ENCODE results near the gene MKRN3.

The MKRN3 gene

GRCh38 chr15:23574742-23575141 is 9.3 kb downstream of the MKRN3 start:
- in situ Hi-C loops (cut with MboI; ENCODE audit: low pct_unique_long_range_greater_than_20kb, low sequenced_read_pairs, unreplicated experiment): no loop called here
- TF ChIP-seq CTCF (IDR thresholded peaks at IDR 0.05; ENCODE audit: extremely low read depth, insufficient read depth, missing control alignments): no peak
- DNase-seq (ENCODE audit: low spot score): no peak

- in situ Hi-C loops (cut with MboI; ENCODE audit: low pct_unique_long_range_greater_than_20kb, low sequenced_read_pairs, unreplicated experiment): no loop called here
- no peak for DNase-seq (ENCODE audit: low spot score)
- no peak for TF ChIP-seq CTCF (IDR thresholded peaks at IDR 0.05; ENCODE audit: extremely low read depth, insufficient read depth, missing control alignments)
Measured at GRCh38 chr15:23576061-23576460, 10.6 kb downstream of the MKRN3 start.

DNA sequence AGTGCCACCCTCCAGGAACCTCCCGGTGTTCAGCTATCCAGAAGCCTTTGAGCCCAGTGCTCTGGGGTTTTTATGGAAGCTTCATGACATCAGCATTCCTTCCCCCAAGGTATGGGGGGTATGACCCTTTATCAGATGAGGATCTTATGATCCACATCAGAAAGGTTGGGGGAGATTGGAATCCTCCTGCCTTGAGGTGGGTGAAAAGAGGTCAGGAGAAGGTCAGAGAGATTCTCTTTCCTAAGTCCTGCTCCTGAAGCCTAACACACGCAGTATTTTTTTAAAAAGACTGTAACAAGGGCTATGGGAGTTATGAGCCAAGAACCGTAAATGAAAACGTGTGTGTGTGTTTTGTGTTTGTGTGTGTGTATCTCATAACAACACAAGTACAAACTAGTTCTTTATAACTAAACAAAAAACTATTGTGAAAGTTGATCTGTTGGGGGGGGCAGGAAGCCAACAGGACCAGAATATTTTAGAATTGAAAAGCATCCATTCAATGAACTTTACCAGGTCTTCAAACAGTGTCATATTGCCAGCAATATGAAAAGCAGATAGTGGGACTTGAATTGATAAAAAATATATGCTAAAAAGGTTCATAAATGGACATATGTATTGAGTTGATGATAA is 13.2 kb downstream of the MKRN3 start:
- in situ Hi-C loops (cut with MboI; ENCODE audit: low pct_unique_long_range_greater_than_20kb, low sequenced_read_pairs, unreplicated experiment): no loop called here
- TF ChIP-seq CTCF (IDR thresholded peaks at IDR 0.05; ENCODE audit: extremely low read depth, insufficient read depth, missing control alignments): no peak

DNA sequence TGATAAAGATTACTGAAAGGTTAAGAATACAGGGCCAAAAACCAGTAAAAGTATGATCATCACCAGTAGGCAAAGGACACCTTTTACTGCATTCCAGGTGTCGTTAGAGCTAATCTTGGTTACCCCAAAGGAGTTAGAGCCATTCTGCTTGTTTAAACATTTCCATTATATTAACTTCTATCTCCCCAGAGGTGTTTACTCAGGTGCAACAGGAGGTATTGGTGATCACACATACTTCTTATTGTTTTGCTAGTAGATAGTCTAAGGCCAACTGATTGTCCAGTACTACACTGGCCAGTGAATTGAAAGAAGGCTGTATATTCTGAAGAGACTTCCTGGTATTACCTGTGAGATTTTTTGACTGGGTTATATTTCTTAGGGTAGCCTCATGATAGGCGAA is 22.8 kb downstream of the MKRN3 start:
- DNase-seq (ENCODE audit: low spot score): no peak
- in situ Hi-C loops (cut with MboI; ENCODE audit: low pct_unique_long_range_greater_than_20kb, low sequenced_read_pairs, unreplicated experiment): no loop called here
- TF ChIP-seq CTCF (IDR thresholded peaks at IDR 0.05; ENCODE audit: extremely low read depth, insufficient read depth, missing control alignments): no peak

More for the DNA sequence above, 13.2 kb downstream of the MKRN3 start:
- DNase-seq (ENCODE audit: low spot score): no peak

DNA sequence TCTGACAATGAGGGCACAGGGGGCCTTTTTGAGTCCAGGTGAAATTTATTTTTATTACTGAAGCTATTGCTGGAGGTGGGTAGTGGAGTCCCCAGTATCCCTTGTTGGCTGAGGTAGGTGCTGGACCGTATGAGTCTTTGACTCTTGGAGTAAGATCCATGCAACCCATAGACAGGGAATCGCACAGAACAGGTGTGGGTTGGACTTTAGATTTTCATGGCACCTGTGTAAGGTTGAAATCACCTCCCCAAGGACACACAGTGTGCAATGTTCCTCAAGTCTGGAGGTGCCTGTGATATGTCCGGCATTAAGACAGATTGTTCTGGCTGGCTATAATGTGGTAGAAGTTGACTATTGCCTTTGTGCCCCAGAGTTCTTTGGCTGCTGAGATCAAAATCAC is 23.5 kb downstream of the MKRN3 start:
- DNase-seq (ENCODE audit: low spot score): no peak
- in situ Hi-C loops (cut with MboI; ENCODE audit: low pct_unique_long_range_greater_than_20kb, low sequenced_read_pairs, unreplicated experiment): no loop called here
- no peak for TF ChIP-seq CTCF (IDR thresholded peaks at IDR 0.05; ENCODE audit: extremely low read depth, insufficient read depth, missing control alignments)

DNA sequence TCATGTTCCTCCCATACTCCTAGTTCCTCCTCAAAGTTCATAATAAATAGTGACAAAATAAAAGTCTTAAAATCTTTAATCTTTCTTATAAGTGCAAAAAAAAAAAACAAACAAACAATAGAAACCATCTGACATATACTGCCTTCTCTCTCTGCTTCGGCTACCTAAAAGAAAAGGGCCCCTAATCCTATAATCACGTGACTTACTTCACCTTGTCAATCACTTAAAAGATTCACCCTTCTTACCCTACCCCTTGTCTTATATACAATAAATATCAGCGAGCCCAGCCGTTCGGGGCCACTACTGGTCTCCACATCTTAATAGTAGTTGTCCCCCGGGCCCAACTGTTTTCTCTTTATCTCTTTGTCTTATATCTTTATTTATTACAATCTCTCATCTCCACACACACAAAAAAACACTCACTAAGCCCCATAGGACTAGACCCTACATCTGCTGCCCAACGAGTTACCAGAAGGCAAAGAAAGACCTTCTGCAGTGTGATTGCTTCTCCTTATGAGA is 28.8 kb downstream of the MKRN3 start:
- no peak for DNase-seq (ENCODE audit: low spot score)
- no peak for TF ChIP-seq CTCF (IDR thresholded peaks at IDR 0.05; ENCODE audit: extremely low read depth, insufficient read depth, missing control alignments)
- in situ Hi-C loops (cut with MboI; ENCODE audit: low pct_unique_long_range_greater_than_20kb, low sequenced_read_pairs, unreplicated experiment): no loop called here
